SW 1271 (cell line): Measurements from ENCODE around the gene WIPF1.

Source experiments
- DNase-seq, 2 experiments: peaks; one replicate each; lab custom pipeline; 2025; lab: John Stamatoyannopoulos, UW

The WIPF1 gene

GRCh38 chr2:174618179-174618578, 20.6 kb upstream of the WIPF1 start:
- no peak for DNase-seq

GRCh38 chr2:174617718-174618117, 20.1 kb upstream of the WIPF1 start:
- DNase-seq = no peak

- DNase-seq = no peak
These were observed 19.5 kb upstream of the WIPF1 start for GRCh38 chr2:174617120-174617519.

GRCh38 chr2:174615871-174616436, 18.4 kb upstream of the WIPF1 start:
- no peak for DNase-seq

GRCh38 chr2:174614261-174614660, 16.7 kb upstream of the WIPF1 start:
- DNase-seq = peak in 1 of 2 experiments; percentile 16

GRCh38 chr2:174613531-174613930, 15.9 kb upstream of the WIPF1 start:
- DNase-seq = no peak

- no peak for DNase-seq
These were observed 15.4 kb upstream of the WIPF1 start for GRCh38 chr2:174612970-174613369.

- no peak for DNase-seq
These were observed 14.2 kb upstream of the WIPF1 start for GRCh38 chr2:174611854-174612253.

GRCh38 chr2:174611006-174611405, 13.4 kb upstream of the WIPF1 start:
- DNase-seq = no peak

- DNase-seq = no peak
These were observed 12.8 kb upstream of the WIPF1 start for GRCh38 chr2:174610243-174610995.

- DNase-seq = no peak
These were observed 11.7 kb upstream of the WIPF1 start for GRCh38 chr2:174609261-174609660.

- DNase-seq = no peak
These were observed 11.2 kb upstream of the WIPF1 start for GRCh38 chr2:174608866-174609214.

- DNase-seq = no peak
These were observed 10.6 kb upstream of the WIPF1 start for GRCh38 chr2:174607989-174608865.

- DNase-seq = no peak
These were observed 10.0 kb upstream of the WIPF1 start for GRCh38 chr2:174607584-174607983.

- no peak for DNase-seq
These were observed 8.7 kb upstream of the WIPF1 start for GRCh38 chr2:174606336-174606735.

GRCh38 chr2:174605687-174606086, 8.1 kb upstream of the WIPF1 start:
- DNase-seq = peak in 1 of 2 experiments; percentile 54

GRCh38 chr2:174603280-174603679, 5.7 kb upstream of the WIPF1 start:
- DNase-seq = no peak

GRCh38 chr2:174602745-174603144, 5.1 kb upstream of the WIPF1 start:
- DNase-seq = no peak

- DNase-seq = no peak
These were observed 2.7 kb upstream of the WIPF1 start for GRCh38 chr2:174600349-174600748.

- no peak for DNase-seq
These were observed 1.8 kb upstream of the WIPF1 start for GRCh38 chr2:174599310-174599921.

GRCh38 chr2:174597009-174597344, 627 bp downstream of the WIPF1 start:
- no peak for DNase-seq

- no peak for DNase-seq
These were observed 1.7 kb downstream of the WIPF1 start for GRCh38 chr2:174595891-174596397.
